Hepatocyte (in vitro differentiated cells): ENCODE measurements around the gene HOXA5.

Source experiments
- EZH2 ChIP-seq: fragments of 200-600 bp; sonication (generic); IDR thresholded peaks from 2 replicates; pipeline ENCODE4 v1.6.1; 2016; ENCODE audit warnings: antibody characterized with exemption, mild to moderate bottlenecking, borderline replicate concordance
- TF ChIP-seq, protein P1 (sequence below): fragments of 200-600 bp; sonication (generic); IDR thresholded peaks from 2 replicates; pipeline ENCODE4 v1.5.1; 2016; ENCODE audit warnings: antibody characterized with exemption, mild to moderate bottlenecking; ENCODE audit not compliant: poor library complexity

DNA sequence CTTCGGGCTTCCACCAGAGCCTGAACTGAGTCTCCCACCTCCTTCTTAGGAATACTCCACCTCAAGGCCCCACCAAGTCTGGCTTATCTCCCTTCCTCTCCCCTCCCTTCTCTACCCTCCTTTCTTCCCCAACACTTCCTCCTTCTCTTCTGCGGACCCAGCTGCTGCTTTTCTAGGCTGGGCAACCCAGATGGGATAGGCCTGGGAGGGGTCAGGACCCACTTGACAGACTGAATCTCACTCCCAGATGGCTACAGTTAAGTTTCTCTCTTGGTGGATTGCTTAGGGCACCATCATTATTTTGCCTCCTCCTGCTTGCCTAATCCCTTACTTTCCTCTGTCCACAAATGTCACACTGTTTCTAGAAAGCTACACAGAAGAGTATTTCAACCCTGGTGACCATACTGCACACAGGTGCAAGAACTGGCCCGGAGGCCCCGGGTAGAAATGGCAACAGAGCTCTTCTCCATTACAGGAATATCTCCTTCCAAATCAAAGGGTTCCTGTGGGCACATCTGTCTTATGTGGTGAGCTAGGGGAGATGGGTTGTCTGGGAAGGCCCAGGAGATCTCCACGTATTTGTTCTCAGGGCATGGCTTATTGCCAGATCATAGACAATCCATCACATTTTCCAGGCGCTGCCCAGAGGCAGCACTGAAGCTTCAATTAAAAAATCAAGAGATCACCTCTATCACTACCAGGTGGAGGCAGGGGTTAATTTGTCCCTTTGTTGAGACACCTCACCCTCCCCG lies 46.7 kb upstream of the HOXA5 start:
- TF ChIP-seq, protein P1, sequence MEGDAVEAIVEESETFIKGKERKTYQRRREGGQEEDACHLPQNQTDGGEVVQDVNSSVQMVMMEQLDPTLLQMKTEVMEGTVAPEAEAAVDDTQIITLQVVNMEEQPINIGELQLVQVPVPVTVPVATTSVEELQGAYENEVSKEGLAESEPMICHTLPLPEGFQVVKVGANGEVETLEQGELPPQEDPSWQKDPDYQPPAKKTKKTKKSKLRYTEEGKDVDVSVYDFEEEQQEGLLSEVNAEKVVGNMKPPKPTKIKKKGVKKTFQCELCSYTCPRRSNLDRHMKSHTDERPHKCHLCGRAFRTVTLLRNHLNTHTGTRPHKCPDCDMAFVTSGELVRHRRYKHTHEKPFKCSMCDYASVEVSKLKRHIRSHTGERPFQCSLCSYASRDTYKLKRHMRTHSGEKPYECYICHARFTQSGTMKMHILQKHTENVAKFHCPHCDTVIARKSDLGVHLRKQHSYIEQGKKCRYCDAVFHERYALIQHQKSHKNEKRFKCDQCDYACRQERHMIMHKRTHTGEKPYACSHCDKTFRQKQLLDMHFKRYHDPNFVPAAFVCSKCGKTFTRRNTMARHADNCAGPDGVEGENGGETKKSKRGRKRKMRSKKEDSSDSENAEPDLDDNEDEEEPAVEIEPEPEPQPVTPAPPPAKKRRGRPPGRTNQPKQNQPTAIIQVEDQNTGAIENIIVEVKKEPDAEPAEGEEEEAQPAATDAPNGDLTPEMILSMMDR = no peak
- TF ChIP-seq EZH2 = no peak
